IPS DF 4.7 (cell line): Measurements from ENCODE around the gene SMARCA2.
"Not testable (repeated sequence)": the region's sequence is repeated elsewhere in the genome, so short reads cannot be mapped to it uniquely, and the experiment has no call there.

Experiments used
- DNase-seq: peaks from one replicate; pipeline ENCODE4 v3.0.0-alpha.2; 2013; ENCODE audit warnings: low spot score; ENCODE audit errors: extremely low read depth

SMARCA2 gene

DNA sequence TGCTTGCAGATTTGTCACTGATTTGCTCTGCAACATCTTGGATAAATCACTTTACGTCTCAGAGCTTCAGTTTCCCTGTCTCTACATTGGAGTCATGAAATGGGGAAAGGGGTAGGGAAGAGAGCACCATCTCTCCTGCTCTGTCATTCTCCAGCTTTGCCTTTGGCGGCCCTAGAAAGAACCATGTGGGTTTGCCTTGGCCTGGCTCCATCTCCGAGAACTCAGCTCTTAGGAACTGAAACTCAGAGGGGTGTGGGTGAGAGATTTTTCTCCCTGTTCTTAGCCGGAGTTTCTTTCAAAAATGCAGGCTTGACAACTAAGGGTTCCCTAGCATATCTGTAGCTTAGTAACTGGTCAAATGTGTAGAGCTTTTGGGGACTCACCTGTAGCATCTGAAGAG lies 123.5 kb downstream of the SMARCA2 start:
- DNase-seq: no peak

DNA sequence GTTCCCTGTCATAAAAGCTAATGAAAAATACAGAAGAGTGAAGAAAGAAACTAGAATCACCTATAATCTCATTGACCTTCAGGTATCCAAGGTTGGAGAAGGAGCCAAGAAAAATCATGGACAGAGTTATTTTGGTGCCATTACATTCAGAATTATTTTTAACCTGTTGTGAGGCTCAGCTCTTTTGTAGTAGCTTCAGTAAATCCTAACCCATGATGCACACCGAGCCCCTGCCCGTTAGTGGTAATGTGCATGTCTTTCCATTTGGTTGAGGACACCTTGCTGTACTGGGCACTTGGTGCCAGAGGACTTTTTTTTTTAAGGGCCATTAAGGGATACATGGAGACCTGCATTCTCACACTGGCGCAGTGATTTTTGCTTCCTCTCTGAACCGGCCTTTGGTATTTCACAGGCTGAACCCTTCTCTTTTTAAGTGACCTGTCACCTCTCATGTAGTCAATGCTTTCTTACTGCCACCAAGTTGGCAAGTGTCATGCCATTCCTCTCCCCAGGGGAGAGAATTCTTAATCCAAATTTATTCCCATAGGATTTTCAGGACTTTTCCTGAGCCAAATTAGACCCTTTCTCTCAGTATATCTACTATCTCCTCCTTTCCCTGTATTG lies 125.6 kb downstream of the SMARCA2 start:
- no peak for DNase-seq

DNA sequence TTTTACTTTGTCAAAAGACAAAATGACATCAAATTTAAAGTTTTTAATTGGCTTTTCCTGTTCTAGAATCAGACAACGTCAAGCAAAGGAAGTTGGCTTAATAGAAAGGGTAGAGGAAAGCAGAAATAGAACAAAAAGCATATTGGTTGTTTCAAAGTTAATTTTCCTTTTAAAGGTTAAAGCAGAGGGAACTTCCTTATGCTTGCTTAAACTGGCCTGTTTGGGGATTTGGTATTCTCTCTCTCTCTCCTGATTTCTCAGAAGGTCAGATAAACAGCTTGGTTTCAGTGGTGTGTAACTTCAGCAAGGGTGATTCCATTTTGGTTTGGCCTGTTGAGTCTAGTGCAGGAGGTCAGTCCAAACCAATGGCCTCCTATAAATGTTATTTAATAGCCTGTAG lies 127.1 kb downstream of the SMARCA2 start:
- no peak for DNase-seq

GRCh38 chr9:2144619-2145018 lies 129.5 kb downstream of the SMARCA2 start:
- DNase-seq: no peak

- no peak for DNase-seq
Observed at GRCh38 chr9:2145746-2146145, 130.6 kb downstream of the SMARCA2 start.

DNA sequence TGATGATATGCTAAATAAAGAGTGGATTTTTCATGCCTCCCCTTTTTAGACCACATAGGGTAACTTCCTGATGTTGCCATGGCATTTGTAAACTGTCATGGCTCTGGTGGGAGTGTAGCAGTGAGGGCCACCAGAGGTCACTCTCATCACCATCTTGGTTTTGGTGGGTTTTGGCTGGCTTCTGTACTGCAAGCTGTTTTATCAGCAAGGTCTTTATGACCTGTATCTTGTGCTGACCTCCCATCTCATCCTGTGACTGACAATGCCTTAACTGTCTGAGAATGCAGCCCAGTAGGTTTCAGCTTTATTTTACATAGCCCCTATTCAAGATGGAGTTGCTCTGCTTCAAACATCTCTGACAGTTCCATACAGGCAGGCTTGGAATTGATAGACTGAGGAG lies 131.6 kb downstream of the SMARCA2 start:
- not testable (repeated sequence) for DNase-seq

DNA sequence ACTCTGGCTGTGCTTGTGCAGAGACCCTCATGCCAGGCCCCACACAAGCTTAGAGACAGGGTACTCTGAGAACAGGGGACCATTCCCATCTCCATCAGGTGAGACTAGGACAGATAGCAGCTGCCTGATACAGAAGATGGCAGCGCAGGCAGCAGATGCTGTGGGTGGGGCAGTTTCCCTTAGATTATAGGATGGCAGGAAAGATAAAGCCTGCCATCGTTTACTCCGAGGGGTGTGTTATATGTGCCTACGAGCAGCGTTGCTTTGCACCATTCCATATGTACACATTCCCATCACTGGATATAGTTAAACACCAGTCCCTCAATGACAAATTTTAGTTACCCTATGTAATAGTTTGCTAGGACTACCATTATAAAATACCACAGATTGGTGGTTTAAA lies 135.2 kb downstream of the SMARCA2 start:
- no peak for DNase-seq

DNA sequence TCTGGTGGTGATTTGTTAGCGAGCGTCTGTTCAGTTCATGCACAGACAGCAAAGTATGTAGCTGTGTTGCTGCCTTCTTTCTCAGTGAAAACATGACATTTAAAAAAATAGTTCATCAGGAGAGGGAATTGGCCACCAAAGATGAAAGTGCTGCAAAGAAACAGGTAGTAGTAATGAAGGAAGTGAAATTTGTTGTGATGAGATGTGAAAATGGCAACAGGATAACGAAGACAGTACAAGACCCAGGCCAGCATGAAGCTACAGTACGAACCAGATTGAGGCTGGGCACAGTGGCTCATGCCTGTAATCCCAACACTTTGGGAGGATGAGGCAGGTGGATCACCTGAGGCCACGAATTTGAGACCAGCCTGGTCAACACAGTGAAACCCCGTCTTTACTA lies 136.0 kb downstream of the SMARCA2 start:
- DNase-seq: no peak

GRCh38 chr9:2152966-2153629 lies 138.0 kb downstream of the SMARCA2 start:
- no peak for DNase-seq

GRCh38 chr9:2153630-2154217 lies 138.6 kb downstream of the SMARCA2 start:
- DNase-seq: no peak

DNA sequence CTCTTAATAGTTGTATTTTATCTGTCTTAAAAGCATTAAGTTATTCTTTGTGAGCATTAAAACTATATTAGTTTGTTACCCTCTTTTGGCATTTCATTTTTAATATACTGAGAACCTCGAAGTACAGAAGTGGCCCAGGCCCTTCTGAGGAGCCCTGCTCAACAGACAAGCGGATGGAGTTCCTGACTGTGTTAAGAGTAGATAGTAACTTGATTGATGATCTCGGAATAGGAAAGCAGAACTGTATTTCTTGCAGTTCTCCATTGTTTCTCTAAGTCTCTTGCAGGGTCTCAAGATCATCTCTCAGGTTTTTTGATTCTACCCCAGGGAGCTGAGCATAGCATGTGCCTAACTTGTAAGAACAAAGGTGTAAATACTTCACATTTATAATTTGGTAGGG lies 139.6 kb downstream of the SMARCA2 start:
- DNase-seq: no peak

GRCh38 chr9:2155966-2156365 lies 140.8 kb downstream of the SMARCA2 start:
- no peak for DNase-seq

DNA sequence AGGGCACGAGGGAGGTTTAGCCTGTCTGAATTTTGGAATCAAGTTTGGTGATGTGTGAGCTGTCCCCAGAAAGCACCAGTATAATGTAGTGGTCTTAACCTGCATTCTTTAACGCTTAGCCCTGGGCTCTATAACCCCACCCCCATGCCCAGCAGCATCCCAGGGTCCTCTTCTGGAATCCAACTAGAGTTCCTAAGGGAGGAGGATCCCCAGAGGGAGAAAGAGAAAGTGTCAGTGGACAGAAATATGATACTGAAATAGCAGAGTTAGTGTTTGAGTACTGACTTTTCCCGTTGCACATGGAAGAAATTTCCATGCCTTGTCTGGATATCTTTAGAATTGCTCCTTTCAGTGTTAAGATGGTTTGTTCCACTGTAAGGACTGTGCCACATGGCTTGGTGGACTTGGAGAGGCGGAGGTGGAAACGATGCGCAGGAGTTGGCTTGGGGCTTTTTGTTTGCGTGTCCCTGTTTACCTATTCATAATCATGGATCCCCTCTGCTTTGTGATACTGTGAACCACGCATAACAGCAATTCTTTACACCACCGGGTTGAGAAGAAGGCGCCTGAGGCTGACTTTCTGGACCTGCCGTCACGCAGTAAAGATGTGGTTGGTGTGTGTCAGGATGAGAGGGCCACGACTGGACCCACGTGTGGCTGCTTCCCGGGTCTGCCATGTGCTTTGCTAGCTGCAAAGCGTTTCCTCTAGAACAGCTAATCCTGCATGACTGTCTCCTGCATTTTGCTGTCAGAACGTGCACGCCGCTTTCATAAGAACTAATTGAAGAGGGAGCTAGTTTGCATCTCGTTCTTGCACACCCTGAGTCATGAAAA lies 142.3 kb downstream of the SMARCA2 start:
- DNase-seq: no peak

DNA sequence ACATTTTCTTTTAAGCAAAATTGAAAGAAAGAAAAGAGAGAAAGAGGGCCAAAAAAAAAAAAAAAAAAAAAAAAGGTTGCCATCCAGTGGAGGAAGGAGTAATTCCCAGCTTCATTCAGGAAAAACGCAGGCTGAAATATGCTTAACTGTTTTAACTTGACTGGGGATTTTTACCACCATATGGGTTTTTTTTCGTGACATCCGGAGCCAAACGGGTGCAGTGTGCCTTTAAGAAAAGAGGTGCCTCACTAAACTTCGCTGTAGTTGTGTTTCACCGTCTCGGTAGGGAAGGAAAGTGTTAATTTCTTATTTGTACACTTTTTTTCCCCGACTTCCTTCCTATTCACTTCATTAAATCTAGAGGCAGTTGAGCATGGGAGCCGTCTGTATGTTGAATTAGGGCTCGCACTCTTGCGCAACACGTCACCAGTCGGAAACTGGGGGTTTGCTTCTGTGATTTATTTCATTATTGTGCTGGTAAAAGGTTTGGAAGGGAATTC lies 143.0 kb downstream of the SMARCA2 start:
- no peak for DNase-seq

DNA sequence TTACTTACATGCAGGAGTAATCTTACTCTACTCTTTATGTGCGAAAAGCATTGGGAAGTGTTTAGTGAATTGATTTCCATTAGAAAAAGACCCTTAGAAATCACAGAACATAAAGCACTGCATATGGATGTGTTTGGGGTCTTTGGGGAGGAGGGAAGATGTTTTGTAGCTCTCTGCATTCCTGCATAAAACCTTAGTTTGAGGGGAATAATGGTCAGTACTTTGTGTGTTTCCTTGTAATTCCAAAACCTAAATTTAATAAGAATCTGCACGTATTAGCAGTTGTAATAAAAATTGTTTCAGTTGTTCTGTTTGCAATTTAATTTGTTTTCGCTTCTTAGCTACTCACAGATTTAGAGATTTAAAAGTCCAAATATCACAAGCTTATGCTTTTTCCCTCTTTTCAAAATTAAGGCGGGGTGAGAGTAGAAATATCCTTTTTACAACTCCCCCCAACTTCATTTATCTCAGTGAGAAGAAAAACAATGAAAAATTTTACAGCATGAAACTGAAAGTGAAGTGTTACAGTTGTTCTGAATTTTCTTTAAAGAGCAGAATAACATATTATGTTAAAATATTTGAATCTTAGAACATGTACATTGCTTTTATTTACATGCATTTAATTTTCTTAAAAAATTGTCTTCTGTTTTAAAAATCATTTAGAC lies 143.8 kb downstream of the SMARCA2 start:
- no peak for DNase-seq

DNA sequence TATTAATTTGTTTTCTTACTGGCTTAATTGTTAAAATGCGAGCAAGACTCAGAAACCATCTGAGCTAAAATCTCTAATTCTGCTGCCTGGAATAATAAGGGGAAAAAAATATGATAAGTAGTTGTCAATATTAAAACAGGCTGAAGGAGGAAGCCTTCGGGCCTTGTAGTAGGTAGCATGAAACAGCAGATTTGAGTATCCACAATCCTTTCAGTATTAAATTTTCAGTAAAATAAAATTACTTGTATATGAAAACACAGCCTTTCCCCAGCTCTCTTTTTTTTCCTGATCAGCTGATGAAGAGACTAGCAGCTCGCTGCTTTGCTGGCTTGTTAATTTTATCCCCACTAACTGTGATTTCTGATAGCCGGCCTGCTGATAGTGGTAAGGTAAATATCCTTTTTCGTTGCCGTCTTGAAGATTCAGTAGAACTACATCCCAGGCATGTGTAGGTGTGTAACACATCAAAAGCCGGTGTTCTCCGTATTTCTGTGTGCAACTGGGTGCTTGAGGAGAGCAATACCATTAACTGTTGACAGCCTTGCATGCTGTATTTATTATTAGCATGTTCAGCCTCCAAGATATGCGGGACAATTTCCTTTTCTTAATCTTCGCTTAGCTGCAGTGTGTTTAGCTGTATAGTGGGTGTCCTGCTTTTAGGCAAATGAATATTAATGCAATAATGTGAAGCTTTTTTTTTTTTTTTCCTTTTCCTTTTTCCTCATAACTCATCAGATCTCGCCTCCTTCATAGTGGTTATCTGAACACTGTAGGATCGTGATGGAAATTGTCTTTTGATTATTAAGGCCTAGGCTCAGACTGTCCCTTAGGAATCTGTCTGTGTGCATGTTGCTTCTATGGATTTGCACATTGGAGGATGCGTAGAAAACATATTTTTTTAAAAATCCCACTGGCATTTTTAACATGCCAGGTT lies 144.6 kb downstream of the SMARCA2 start:
- no peak for DNase-seq

GRCh38 chr9:2161661-2162060 lies 146.5 kb downstream of the SMARCA2 start:
- no peak for DNase-seq

GRCh38 chr9:2163231-2163885 lies 148.2 kb downstream of the SMARCA2 start:
- no peak for DNase-seq

GRCh38 chr9:2164268-2164667 lies 149.1 kb downstream of the SMARCA2 start:
- DNase-seq: no peak

DNA sequence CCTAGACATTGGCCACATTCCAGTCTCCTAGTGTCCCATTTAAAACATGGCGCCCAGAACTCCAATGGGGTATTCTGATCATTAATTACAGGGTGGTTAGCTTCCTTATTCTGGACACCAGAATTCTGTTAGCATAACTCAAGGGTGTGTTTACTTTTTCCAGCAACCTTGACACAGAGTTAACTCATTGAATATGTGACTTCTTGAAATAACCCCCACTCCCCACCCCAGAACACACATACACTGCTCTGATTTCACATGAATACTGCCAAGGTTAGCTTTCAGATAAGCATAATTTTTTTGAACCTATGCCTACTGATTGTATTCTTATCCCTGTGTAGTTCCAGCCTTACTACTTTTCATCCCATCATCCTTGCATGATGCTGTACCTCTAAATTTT lies 151.1 kb downstream of the SMARCA2 start:
- DNase-seq: no peak
